Measurements from ENCODE around the gene SDK2.

The SDK2 gene

DNA sequence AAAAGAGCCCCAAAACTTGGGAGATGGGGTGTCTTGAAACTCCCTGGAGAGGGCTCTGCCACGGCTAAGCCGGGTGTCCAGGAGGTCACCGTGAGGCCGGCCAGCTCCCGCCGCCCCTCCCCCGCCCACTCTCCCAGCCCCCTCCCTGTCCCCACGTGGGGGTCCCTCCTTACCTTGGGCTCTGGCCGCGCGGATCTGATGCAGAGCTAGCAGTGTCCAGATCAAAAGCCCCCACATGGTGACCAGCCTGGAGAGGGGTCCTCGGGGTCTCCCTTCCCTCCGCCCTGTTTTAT is 447 bp downstream of the SDK2 start:
- no peaks in the 10 kb centered on the region for H3K36me3 ChIP-seq (ENCODE audit: control insufficient read depth, insufficient read depth, low read length)
- peaks cover 2% of the 10 kb centered on the region; the same call in 1 of the 2 replicates for H3K4me1 ChIP-seq (ENCODE audit: control insufficient read depth, insufficient read depth, low read length)
- H3K4me3 ChIP-seq (ENCODE audit: low read length) = peak overlapping the region; percentile 64; the same call in 1 of the 2 replicates
- WGBS (ENCODE audit: insufficient coverage, insufficient read length) = no CpG with 5 or more reads among the region's 13 CpGs
- H3K9me3 ChIP-seq (ENCODE audit: control insufficient read depth, insufficient read depth, low read length) = no peaks in the 10 kb centered on the region
- DNase-seq (ENCODE audit: low read depth, low spot score) = no peak
- H3K27me3 ChIP-seq (ENCODE audit: control insufficient read depth, insufficient read depth, low read length) = peaks cover 15% of the 10 kb centered on the region; the same call in 1 of the 2 replicates
- H3K27ac ChIP-seq (ENCODE audit: low read length) = no peak overlapping the region

DNA sequence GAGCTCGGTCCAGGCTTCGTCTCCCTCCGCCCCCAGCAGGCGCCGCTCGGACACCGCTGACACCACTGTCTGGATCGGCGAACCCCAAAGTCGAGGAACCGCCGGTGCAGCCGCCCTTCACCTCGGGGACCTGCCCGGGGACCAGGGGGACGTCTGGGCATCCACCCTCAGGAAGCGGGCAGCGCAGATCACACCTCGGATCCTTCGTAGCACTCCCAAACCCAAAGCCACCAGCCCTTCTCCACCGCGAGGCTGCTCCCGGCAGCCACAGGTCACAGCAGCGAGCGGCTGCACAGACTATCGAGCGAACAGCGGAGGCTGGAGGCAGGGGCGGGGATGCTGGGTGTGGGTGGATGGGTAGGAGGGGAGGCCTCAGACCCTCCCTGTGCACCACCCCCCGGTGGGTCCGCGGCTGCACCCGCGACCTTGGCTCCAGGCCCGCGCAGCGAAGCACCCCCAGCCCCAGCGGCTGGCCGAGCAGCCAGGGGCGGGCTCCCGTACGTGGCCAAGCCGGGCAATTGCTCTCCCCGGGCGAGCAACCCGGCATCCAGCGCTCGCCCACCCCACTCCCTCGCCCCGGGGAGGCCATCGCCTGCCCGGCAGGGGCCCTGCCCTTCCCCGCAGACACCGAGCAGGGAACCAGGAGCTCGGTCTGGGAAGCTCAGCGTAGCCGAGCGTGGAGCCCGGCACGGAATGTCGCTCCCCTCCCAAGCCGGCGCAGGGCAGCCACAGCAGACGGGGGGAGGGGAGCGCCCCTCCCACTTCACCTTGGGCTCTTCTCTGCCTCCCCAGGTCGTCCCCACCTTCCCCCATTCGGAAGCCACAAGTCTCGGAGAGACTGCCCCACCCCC is 1.0 kb downstream of the SDK2 start:
- H3K36me3 ChIP-seq (ENCODE audit: control insufficient read depth, insufficient read depth, low read length) = no peaks in the 10 kb centered on the region
- H3K4me3 ChIP-seq (ENCODE audit: low read length) = peak overlapping the region; percentile 64; the same call in 1 of the 2 replicates
- no peak overlapping the region for H3K27ac ChIP-seq (ENCODE audit: low read length)
- whole genome bisulfite sequencing (ENCODE audit: insufficient coverage, insufficient read length) = no CpG with 5 or more reads among the region's 68 CpGs
- DNase-seq (ENCODE audit: low read depth, low spot score) = no peak
- peaks cover 15% of the 10 kb centered on the region; the same call in 1 of the 2 replicates for H3K27me3 ChIP-seq (ENCODE audit: control insufficient read depth, insufficient read depth, low read length)
- H3K9me3 ChIP-seq (ENCODE audit: control insufficient read depth, insufficient read depth, low read length) = no peaks in the 10 kb centered on the region
- H3K4me1 ChIP-seq (ENCODE audit: control insufficient read depth, insufficient read depth, low read length) = peaks cover 2% of the 10 kb centered on the region; the same call in 1 of the 2 replicates

DNA sequence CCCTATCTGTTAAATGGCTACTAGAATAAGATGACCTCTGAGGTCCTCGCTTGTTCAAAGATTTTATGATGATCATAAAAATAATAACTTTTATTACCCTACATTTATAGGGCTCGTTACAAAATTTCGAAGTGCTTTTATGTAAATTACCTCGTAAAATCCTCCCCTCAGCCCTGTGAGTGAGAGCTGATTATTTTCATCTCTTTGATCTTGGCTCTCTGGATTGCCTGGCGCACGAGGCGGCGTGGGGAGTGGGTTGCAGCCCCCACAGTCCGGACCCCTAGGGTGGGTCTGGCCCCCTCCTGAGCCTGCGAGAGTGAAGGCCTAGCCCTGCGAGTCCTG is 1.6 kb downstream of the SDK2 start:
- Histone ChIP-seq H3K27me3 (ENCODE audit: control insufficient read depth, insufficient read depth, low read length) (peaks cover 15% of the 10 kb centered on the region; the same call in 1 of the 2 replicates), H3K27ac (ENCODE audit: low read length) (no peak overlapping the region), H3K4me1 (ENCODE audit: control insufficient read depth, insufficient read depth, low read length) (peaks cover 2% of the 10 kb centered on the region; the same call in 1 of the 2 replicates), H3K9me3 (ENCODE audit: control insufficient read depth, insufficient read depth, low read length) (no peaks in the 10 kb centered on the region), H3K36me3 (ENCODE audit: control insufficient read depth, insufficient read depth, low read length) (no peaks in the 10 kb centered on the region), H3K4me3 (ENCODE audit: low read length) (peak overlapping the region; percentile 64; the same call in 1 of the 2 replicates)
- WGBS (ENCODE audit: insufficient coverage, insufficient read length) = no CpG with 5 or more reads among the region's 11 CpGs
- no peak for DNase-seq (ENCODE audit: low read depth, low spot score)

DNA sequence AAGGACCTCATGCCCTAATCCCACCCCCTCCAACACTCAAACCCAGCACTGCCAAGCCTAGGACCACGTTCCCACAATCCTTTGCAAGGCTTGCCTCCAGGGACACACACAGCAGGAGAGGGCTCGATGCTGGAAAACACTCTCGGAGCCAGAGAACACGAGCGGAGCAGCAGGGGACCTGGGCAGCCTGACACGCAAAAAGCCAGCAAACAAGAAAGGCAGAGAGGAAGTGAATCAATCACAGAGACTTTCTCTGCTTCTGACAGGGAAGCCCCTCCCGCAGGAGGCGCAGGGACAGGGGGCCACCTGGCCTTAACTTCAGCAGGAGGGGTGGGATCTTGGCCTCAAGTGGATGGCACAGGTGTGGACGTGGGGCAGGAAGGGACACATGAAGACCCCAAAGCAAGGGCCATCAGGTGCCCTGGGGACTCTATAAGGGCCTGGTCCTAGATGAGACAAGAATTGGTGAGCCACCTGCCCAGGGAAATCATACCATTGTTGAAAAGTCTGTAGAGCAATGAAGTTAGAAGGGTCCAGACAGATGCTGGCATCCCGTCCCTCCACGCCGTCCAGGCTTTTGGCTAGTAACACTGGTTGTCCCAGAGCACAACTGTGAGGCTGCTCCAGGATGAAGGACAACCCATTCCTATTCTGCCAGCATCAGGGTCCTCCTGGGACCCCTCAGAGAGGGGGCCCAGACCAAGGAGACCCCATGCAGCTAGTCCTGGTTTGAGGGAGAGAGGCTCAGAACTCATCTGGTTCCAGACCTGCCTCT is 2.2 kb downstream of the SDK2 start:
- Histone ChIP-seq H3K36me3 (ENCODE audit: control insufficient read depth, insufficient read depth, low read length) (no peaks in the 10 kb centered on the region), H3K9me3 (ENCODE audit: control insufficient read depth, insufficient read depth, low read length) (no peaks in the 10 kb centered on the region), H3K27ac (ENCODE audit: low read length) (no peak overlapping the region), H3K27me3 (ENCODE audit: control insufficient read depth, insufficient read depth, low read length) (peaks cover 15% of the 10 kb centered on the region; the same call in 1 of the 2 replicates), H3K4me3 (ENCODE audit: low read length) (no peak overlapping the region), H3K4me1 (ENCODE audit: control insufficient read depth, insufficient read depth, low read length) (peaks cover 2% of the 10 kb centered on the region; the same call in 1 of the 2 replicates)
- DNase-seq (ENCODE audit: low read depth, low spot score) = no peak
- no CpG with 5 or more reads among the region's 12 CpGs for WGBS (ENCODE audit: insufficient coverage, insufficient read length)

DNA sequence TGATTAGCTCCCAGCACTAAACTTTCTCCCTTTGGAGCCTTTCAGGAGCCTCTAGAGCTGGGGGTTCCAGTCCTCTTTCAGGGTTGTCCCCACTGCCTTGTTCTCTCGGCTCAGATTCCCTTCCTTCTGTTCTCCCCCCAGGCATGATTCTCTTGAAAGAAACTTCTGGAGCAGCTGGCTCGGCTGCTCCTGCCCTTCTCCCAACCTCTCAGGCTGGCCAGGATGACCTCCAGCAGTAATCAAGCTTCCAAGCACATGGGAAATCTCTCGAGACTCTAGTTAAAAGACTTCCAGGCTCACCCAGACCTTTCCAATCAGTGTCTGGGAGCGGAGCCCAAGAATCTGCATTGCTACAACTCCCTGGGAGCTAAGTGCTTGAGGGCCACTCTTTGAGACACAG is 3.6 kb downstream of the SDK2 start:
- H3K9me3 ChIP-seq (ENCODE audit: control insufficient read depth, insufficient read depth, low read length) = no peaks in the 10 kb centered on the region
- WGBS (ENCODE audit: insufficient coverage, insufficient read length) = no CpG with 5 or more reads among the region's 4 CpGs
- no peaks in the 10 kb centered on the region for H3K4me1 ChIP-seq (ENCODE audit: control insufficient read depth, insufficient read depth, low read length)
- peaks cover 15% of the 10 kb centered on the region; the same call in 1 of the 2 replicates for H3K27me3 ChIP-seq (ENCODE audit: control insufficient read depth, insufficient read depth, low read length)
- H3K4me3 ChIP-seq (ENCODE audit: low read length) = no peak overlapping the region
- no peak for DNase-seq (ENCODE audit: low read depth, low spot score)
- H3K27ac ChIP-seq (ENCODE audit: low read length) = no peak overlapping the region
- no peaks in the 10 kb centered on the region for H3K36me3 ChIP-seq (ENCODE audit: control insufficient read depth, insufficient read depth, low read length)

DNA sequence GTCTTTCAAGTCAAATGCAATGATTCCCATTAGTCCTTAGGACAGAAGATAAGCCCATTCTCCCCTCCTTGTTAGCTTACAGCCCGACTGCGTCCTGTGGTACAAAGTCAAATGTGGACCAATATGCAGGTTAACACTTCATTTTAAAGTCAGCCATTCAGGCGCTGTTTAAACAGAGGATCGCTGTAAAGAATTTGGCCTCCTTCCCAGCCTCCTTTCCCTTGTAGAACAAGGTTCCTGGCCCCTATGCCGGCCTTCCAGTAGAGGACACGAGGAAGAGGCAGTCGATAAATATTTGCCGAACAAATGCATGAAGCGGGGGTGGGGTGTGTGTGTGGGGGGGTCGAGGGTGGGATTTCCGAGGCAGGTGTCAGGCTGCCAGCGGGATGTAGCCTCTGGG is 4.3 kb downstream of the SDK2 start:
- Histone ChIP-seq H3K9me3 (ENCODE audit: control insufficient read depth, insufficient read depth, low read length) (no peaks in the 10 kb centered on the region), H3K36me3 (ENCODE audit: control insufficient read depth, insufficient read depth, low read length) (no peaks in the 10 kb centered on the region), H3K4me1 (ENCODE audit: control insufficient read depth, insufficient read depth, low read length) (no peaks in the 10 kb centered on the region), H3K4me3 (ENCODE audit: low read length) (no peak overlapping the region), H3K27me3 (ENCODE audit: control insufficient read depth, insufficient read depth, low read length) (peaks cover 15% of the 10 kb centered on the region; the same call in 1 of the 2 replicates), H3K27ac (ENCODE audit: low read length) (no peak overlapping the region)
- WGBS (ENCODE audit: insufficient coverage, insufficient read length) = no CpG with 5 or more reads among the region's 12 CpGs
- DNase-seq (ENCODE audit: low read depth, low spot score) = no peak

DNA sequence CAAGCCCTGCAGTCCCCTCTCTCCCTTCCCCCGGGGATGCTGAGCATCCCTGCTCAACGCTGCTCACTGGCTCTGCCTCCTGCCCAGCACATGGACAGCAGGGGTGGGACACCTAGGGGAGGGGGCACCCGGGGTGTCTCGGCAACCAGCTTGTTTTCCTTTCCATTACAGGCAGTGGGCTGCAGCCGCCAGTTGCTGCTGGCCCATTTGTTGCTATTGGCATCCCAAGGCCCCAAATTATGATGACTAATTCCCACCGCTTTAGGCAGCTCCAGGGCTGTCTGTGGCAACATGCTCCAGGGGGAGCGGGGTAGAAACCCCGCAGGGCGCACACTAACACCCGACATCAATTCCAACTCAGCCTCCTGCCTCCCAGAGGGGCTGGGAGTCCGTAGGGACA is 4.9 kb downstream of the SDK2 start:
- H3K27me3 ChIP-seq (ENCODE audit: control insufficient read depth, insufficient read depth, low read length) = peaks cover 15% of the 10 kb centered on the region; the same call in 1 of the 2 replicates
- WGBS (ENCODE audit: insufficient coverage, insufficient read length) = no CpG with 5 or more reads among the region's 11 CpGs

DNA sequence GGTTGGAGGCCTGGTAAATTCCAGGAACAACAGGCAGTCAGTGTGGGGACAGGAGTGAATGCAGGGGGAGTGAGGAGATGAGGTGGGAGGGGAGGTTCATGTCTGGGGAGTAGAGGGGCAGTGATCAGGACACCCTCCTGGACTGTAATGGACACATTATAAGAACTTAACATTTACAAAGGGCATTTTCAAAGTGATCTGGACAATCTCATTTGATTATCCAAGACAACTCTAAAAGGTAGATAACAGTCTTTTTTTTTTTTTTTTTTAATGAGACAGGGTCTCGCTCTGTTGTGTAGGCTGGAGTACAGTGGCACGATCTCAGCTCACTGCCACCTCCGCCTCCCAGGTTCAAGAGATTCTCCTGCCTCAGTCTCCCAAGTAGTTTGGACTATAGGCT is 5.7 kb downstream of the SDK2 start:
- no peaks in the 10 kb centered on the region for H3K36me3 ChIP-seq (ENCODE audit: control insufficient read depth, insufficient read depth, low read length)
- H3K4me3 ChIP-seq (ENCODE audit: low read length) = no peak overlapping the region
- H3K4me1 ChIP-seq (ENCODE audit: control insufficient read depth, insufficient read depth, low read length) = no peaks in the 10 kb centered on the region
- no peaks in the 10 kb centered on the region for H3K9me3 ChIP-seq (ENCODE audit: control insufficient read depth, insufficient read depth, low read length)
- no peak overlapping the region for H3K27ac ChIP-seq (ENCODE audit: low read length)
- no CpG with 5 or more reads among the region's 3 CpGs for WGBS (ENCODE audit: insufficient coverage, insufficient read length)
- no peak for DNase-seq (ENCODE audit: low read depth, low spot score)
- peaks cover 13% of the 10 kb centered on the region; the same call in 1 of the 2 replicates for H3K27me3 ChIP-seq (ENCODE audit: control insufficient read depth, insufficient read depth, low read length)

More for the DNA sequence above, 4.9 kb downstream of the SDK2 start:
- Histone ChIP-seq H3K4me1 (ENCODE audit: control insufficient read depth, insufficient read depth, low read length) (no peaks in the 10 kb centered on the region), H3K36me3 (ENCODE audit: control insufficient read depth, insufficient read depth, low read length) (no peaks in the 10 kb centered on the region), H3K4me3 (ENCODE audit: low read length) (no peak overlapping the region), H3K27ac (ENCODE audit: low read length) (no peak overlapping the region), H3K9me3 (ENCODE audit: control insufficient read depth, insufficient read depth, low read length) (no peaks in the 10 kb centered on the region)
- DNase-seq (ENCODE audit: low read depth, low spot score) = no peak

DNA sequence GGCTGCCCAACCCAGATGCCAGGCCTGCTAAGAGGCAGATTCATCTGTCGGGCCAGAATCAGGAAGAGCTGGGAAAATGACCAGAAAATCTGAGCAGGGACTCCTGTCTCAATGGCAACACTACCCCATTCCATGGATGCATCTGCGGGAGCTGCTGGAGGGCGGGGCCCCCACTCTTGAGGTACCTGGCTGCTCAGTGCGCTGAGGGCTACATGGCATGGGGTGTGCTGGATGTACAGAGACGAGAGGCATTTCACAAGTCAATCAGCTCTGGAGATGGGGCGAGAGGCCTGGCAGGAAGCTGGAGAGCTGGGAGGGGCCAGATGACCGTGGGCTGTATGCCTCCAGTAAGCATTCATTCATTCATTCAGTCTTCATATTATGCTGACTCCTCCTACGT is 6.4 kb downstream of the SDK2 start:
- H3K27ac ChIP-seq (ENCODE audit: low read length) = no peak overlapping the region
- no peaks in the 10 kb centered on the region for H3K9me3 ChIP-seq (ENCODE audit: control insufficient read depth, insufficient read depth, low read length)
- H3K4me3 ChIP-seq (ENCODE audit: low read length) = no peak overlapping the region
- DNase-seq (ENCODE audit: low read depth, low spot score) = no peak
- H3K27me3 ChIP-seq (ENCODE audit: control insufficient read depth, insufficient read depth, low read length) = peaks cover 8% of the 10 kb centered on the region; the same call in 1 of the 2 replicates
- no peaks in the 10 kb centered on the region for H3K36me3 ChIP-seq (ENCODE audit: control insufficient read depth, insufficient read depth, low read length)
- no CpG with 5 or more reads among the region's 8 CpGs for WGBS (ENCODE audit: insufficient coverage, insufficient read length)
- no peaks in the 10 kb centered on the region for H3K4me1 ChIP-seq (ENCODE audit: control insufficient read depth, insufficient read depth, low read length)

DNA sequence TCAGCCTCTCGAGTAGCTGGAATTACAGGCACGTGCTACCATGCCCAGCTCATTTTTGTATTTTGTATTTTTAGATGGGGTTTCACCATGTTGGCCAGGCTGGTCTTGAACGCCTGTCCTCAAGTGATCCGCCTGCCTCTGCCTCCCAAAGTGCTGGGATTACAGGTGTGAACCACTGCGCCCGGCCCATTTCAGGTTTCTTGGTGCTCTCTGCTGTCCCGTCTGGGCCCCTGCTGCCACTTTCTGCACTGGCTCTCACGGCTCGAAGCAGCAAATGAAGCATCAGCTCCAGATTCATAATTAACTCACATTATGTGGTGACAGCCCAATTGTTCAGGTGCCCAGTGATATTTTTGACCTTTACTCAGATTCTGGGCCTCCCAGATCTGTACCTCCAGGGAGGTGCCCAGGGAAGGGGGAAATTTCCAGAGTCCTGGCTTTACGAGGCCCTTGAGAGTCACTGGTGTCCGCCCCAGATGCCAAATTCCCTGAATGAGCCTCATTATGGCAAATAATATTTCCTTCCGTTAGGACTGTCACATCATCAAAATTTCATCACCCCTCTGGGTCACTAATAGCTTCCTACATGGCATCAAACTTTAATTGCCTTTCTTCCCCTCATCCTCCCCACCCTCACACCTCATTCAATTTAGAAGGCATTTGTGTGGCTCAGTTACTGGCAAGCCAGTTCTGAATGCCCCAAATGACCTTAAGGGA is 9.0 kb downstream of the SDK2 start:
- Histone ChIP-seq H3K36me3 (ENCODE audit: control insufficient read depth, insufficient read depth, low read length) (no peaks in the 10 kb centered on the region), H3K27ac (ENCODE audit: low read length) (no peak overlapping the region), H3K4me1 (ENCODE audit: control insufficient read depth, insufficient read depth, low read length) (no peaks in the 10 kb centered on the region), H3K9me3 (ENCODE audit: control insufficient read depth, insufficient read depth, low read length) (no peaks in the 10 kb centered on the region), H3K4me3 (ENCODE audit: low read length) (no peak overlapping the region), H3K27me3 (ENCODE audit: control insufficient read depth, insufficient read depth, low read length) (no peaks in the 10 kb centered on the region)
- DNase-seq (ENCODE audit: low read depth, low spot score) = no peak
- no CpG with 5 or more reads among the region's 12 CpGs for WGBS (ENCODE audit: insufficient coverage, insufficient read length)
